Effector memory CD4-positive, alpha-beta T cell (primary cell): ENCODE measurements around the gene DPP3.

Source experiments
- DNase-seq, 3 donors: peaks; one replicate each; pipeline ENCODE4 v3.0.0-alpha.2; 2020
- H3K27ac ChIP-seq: 2 replicates; pipeline ENCODE4 v1.7.0; 2013; ENCODE audit warnings: mild to moderate bottlenecking, low read length, moderate library complexity; ENCODE audit not compliant: insufficient read depth, poor library complexity, severe bottlenecking
- H3K27me3 ChIP-seq: replicated peaks from 2 replicates; pipeline ENCODE4 v1.7.0; 2013; ENCODE audit warnings: mild to moderate bottlenecking, low read length; ENCODE audit not compliant: insufficient read depth, control insufficient read depth, poor library complexity, severe bottlenecking
- H3K36me3 ChIP-seq: 2 replicates; pipeline ENCODE4 v1.7.0; 2013; ENCODE audit warnings: mild to moderate bottlenecking, low read length, moderate library complexity; ENCODE audit not compliant: control insufficient read depth, insufficient read depth
- H3K4me1 ChIP-seq: 2 replicates; pipeline ENCODE4 v1.7.0; 2013; ENCODE audit warnings: low read length, mild to moderate bottlenecking; ENCODE audit not compliant: control insufficient read depth, insufficient read depth, poor library complexity, severe bottlenecking
- H3K4me3 ChIP-seq: 2 replicates; pipeline ENCODE4 v1.7.0; 2013; ENCODE audit warnings: low read length, low read depth, mild to moderate bottlenecking; ENCODE audit not compliant: insufficient read depth, poor library complexity, severe bottlenecking
- H3K9me3 ChIP-seq: 2 replicates; pipeline ENCODE4 v1.7.0; 2013; ENCODE audit warnings: mild to moderate bottlenecking, low read length, moderate library complexity; ENCODE audit not compliant: control insufficient read depth

DPP3 gene

GRCh38 chr11:66470015-66470414 lies 10.2 kb upstream of the DPP3 start:
- Histone ChIP-seq H3K4me3 (no peak overlapping the region), H3K4me1 (peaks cover 14% of the 10 kb centered on the region), H3K36me3 (peaks cover 16% of the 10 kb centered on the region), H3K27ac (no peak overlapping the region), H3K27me3 (no peaks in the 10 kb centered on the region), H3K9me3 (no peaks in the 10 kb centered on the region)
- DNase-seq, result no peak

- no peaks in the 10 kb centered on the region for H3K27me3 ChIP-seq
- no peak overlapping the region for H3K27ac ChIP-seq
- no peak overlapping the region for H3K4me3 ChIP-seq
- peaks cover 13% of the 10 kb centered on the region for H3K4me1 ChIP-seq
- peaks cover 16% of the 10 kb centered on the region for H3K36me3 ChIP-seq
- DNase-seq, result no peak
- no peaks in the 10 kb centered on the region for H3K9me3 ChIP-seq
Measured at GRCh38 chr11:66471142-66471541, 9.1 kb upstream of the DPP3 start.

- H3K4me1 ChIP-seq, result peaks cover 10% of the 10 kb centered on the region
- no peaks in the 10 kb centered on the region for H3K9me3 ChIP-seq
- DNase-seq, result no peak
- H3K36me3 ChIP-seq, result peaks cover 16% of the 10 kb centered on the region
- no peak overlapping the region for H3K27ac ChIP-seq
- no peaks in the 10 kb centered on the region for H3K27me3 ChIP-seq
- no peak overlapping the region for H3K4me3 ChIP-seq
Measured at GRCh38 chr11:66472054-66472453, 8.2 kb upstream of the DPP3 start.

DNA sequence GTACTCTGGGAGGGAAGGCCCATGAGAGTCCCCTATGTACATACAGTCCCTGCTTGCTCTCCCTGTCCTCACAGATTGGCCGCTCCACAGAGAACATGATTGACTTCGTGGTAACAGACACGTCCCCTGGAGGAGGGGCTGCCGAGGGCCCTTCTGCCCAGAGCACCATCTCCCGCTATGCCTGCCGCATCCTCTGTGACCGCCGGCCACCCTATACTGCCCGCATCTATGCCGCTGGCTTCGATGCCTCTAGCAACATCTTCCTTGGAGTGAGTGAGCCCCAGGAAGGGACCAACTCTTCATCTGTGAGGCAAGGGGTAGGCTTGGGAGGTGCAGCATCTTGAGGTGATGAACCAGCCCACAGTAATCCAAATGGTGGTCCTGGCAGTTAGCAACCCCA lies 7.1 kb upstream of the DPP3 start:
- H3K9me3 ChIP-seq, result no peaks in the 10 kb centered on the region
- H3K4me3 ChIP-seq, result no peak overlapping the region
- H3K27me3 ChIP-seq, result no peaks in the 10 kb centered on the region
- no peak overlapping the region for H3K27ac ChIP-seq
- DNase-seq, result no peak
- no peaks in the 10 kb centered on the region for H3K4me1 ChIP-seq
- peaks cover 16% of the 10 kb centered on the region for H3K36me3 ChIP-seq

GRCh38 chr11:66473608-66474515 lies 6.4 kb upstream of the DPP3 start:
- no peak overlapping the region for H3K27ac ChIP-seq
- no peak overlapping the region for H3K4me3 ChIP-seq
- peaks cover 16% of the 10 kb centered on the region for H3K36me3 ChIP-seq
- peaks cover under 1% of the 10 kb centered on the region for H3K4me1 ChIP-seq
- H3K9me3 ChIP-seq, result no peaks in the 10 kb centered on the region
- DNase-seq, result no peak
- H3K27me3 ChIP-seq, result no peaks in the 10 kb centered on the region

GRCh38 chr11:66475349-66476172 lies 4.7 kb upstream of the DPP3 start:
- H3K4me3 ChIP-seq, result no peak overlapping the region
- DNase-seq, result no peak
- H3K9me3 ChIP-seq, result no peaks in the 10 kb centered on the region
- peaks cover 16% of the 10 kb centered on the region for H3K36me3 ChIP-seq
- H3K4me1 ChIP-seq, result peaks cover 12% of the 10 kb centered on the region
- no peaks in the 10 kb centered on the region for H3K27me3 ChIP-seq
- no peak overlapping the region for H3K27ac ChIP-seq

DNA sequence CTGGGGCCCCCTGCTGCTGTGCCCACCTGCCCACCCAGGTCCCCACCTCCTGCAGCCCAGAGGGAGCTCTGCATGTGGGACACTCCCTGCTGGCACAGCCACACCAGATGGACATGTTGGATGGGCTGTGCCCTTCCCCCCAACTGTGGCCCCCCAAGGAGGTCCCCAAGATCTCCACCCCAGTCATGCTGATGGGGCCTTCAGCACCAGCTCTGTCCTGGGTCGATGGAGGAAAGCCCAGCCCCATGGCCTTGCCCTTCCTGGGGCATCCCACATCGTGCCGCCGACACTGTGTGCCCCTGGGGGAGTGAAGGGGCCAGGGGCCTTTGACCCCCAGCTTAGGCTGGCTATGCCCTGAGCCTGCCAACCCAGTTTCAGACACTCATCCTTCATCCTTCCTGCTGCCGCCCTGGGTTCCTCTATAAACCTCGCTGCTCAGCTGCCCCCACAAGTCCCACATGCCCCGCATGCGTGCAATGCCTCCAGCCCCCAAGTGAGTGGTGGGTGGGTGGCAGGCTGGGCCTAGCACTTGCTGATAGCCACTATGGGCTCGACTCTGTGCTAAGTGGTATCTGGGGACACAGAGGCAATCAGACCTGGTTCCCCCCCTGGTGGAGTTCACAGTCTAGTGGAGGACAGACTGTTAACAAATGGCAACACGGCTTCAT lies 3.9 kb upstream of the DPP3 start:
- H3K36me3 ChIP-seq, result peaks cover 16% of the 10 kb centered on the region
- peaks cover 17% of the 10 kb centered on the region for H3K4me1 ChIP-seq
- DNase-seq, result no peak
- H3K27me3 ChIP-seq, result no peaks in the 10 kb centered on the region
- no peak overlapping the region for H3K4me3 ChIP-seq
- H3K27ac ChIP-seq, result no peak overlapping the region
- H3K9me3 ChIP-seq, result no peaks in the 10 kb centered on the region

DNA sequence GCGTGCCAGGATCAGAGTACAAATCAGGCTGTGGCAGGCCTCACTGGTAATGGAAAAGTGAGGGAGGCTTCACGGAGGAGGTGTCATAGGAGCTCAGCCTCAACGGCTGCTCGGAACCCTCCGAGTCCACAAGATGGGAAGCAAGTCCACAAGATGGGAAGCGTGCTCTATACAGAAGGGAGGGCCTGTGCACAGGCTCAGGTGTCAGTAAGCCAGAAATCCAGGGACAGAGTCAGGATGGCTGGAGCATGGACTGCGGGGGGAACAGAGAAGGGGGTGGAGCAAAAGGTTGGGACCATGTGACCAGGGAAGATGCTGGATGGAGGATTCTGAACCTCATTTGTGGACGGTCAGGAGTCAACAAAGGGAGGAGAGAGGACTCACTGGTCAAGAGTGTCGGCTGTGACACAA lies 3.4 kb upstream of the DPP3 start:
- Histone ChIP-seq H3K4me1 (peaks cover 17% of the 10 kb centered on the region), H3K27ac (no peak overlapping the region), H3K36me3 (peaks cover 16% of the 10 kb centered on the region), H3K27me3 (no peaks in the 10 kb centered on the region), H3K9me3 (no peaks in the 10 kb centered on the region), H3K4me3 (no peak overlapping the region)
- DNase-seq, result no peak

DNA sequence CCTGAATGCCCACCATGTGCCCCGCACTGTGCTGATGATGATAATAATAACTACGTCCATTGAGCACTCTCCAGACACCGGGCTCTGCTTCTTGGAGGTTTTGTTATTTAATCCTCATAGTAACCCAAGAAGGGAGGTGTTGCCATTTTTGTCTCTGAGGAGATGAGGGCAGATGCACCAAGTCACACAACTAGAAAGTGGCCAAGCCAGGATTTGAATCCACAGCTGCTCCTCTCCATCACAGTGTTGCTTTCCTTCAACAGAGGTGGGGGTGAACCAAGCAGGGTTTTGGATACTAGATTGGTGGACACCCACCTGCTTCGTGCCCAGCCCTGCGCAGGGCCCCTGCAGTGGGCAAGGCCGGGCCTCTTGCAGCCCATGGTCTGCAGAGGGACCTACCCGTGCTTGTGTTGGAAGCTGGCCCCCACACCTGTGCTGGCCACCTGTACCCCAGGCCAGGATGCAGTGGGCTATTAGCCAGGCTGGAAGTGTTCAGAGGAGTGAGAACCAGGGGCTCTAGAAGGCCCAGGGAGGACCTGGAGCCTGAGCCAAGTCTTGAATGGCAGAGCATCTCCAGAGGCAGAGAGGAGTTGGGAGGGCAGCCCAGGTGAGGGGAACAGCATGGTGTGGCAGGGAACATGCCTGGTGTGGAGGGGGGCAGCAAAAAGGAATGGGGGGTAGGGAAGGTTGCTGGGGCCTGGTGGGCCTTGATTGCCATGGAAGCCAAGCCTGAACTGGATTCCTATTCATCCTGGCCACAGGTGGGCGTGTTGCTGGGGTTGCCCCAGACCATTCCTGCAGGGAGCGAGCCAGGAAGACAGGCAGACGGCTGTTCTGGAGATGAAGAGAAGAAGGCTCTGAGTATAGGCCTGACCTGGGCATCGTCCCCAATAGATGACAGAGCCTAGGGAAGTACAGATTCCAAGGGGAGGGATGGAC lies 2.7 kb upstream of the DPP3 start:
- Histone ChIP-seq H3K9me3 (no peaks in the 10 kb centered on the region), H3K4me3 (no peak overlapping the region), H3K27ac (no peak overlapping the region), H3K27me3 (no peaks in the 10 kb centered on the region), H3K36me3 (peaks cover 13% of the 10 kb centered on the region), H3K4me1 (peaks cover 17% of the 10 kb centered on the region)
- DNase-seq, result no peak
